NCI-H748 (cell line): Measurements from ENCODE around the gene UBE2J1.

Experiments
- DNase-seq: peaks from one replicate; lab custom pipeline; 2025; ENCODE audit not compliant: unreplicated experiment; lab: John Stamatoyannopoulos, UW

The UBE2J1 gene

DNA sequence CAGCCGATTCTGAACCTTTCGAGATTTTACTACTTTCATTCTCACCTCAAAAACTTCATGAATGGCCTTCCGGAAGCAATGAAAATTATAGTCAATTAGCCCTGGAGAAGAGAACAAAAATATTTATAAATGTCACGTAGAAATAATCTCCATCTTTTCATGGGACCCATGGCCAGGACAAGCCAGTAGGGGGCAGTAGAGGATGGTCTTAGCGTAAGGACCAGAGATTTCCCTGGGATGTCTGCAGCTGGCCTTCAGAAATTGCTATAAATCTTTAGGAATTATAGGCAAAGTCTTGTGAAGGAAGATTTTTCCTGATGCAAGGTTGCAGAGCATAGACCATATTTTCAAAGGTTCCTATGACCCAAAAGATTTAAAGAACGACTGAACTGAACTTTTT lies 15.6 kb upstream of the UBE2J1 start:
- peak; percentile 59 for DNase-seq

DNA sequence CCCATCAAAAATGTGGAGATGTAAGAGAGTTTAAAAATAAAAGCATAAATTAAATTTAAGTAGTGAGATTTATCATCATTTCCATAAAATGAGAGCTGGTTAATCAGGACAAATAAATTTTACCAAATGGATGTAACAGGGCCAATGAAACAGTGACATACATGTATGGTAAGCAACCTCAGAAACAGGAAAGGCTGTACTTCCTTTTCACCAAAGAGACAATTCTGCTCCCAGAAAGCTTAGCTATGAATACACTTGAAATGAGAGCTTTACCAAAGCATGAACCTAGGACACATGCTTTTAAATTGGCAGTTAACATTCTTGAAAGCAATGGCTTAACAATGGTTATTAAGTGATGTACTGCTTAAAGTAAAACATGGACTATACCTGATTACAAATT lies 12.1 kb upstream of the UBE2J1 start:
- no peak for DNase-seq

DNA sequence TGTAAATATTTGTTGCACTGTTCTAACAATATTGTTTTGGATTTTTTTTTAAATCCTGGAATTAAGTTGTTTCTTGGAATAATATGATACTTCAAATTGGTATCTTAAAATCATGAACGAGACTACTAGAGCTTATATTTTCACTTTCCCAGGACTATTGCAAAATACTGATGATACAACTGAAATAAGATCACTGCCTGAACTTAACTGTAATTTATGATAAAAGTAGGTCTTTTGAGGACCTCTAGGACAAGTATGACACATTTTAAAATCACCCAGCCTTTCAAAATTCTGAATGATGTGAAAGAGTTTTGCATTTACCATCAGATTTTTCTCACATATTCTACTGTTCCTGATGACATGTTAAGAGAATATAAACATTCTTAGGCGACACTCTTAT lies 8.6 kb upstream of the UBE2J1 start:
- DNase-seq: no peak

DNA sequence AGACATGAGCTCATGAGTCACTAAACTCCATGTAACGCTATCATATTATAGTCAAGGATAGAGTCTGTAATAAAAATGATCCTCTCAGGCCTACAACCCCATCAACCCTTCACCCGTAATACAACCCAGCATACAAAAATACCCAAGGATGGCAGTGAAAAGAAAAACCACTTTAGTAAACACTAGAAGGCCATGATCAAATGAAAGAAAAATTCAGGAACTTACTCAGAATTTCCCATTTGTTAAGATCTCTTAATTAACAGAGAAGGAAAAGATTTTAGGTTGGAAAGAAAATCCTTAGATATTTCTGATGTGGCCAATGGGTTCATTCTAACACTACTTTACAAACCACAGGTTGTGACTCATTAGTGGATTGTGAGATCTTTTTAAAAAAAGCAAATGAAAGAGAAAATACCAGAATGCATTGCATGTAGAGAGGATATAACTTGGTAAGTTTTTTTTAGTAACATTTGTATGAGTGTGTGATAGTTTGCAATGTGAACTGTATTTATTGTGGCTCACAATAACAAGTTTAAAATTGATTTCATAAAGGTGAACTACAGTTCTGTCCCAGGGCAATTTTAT lies 8.0 kb upstream of the UBE2J1 start:
- DNase-seq: no peak

DNA sequence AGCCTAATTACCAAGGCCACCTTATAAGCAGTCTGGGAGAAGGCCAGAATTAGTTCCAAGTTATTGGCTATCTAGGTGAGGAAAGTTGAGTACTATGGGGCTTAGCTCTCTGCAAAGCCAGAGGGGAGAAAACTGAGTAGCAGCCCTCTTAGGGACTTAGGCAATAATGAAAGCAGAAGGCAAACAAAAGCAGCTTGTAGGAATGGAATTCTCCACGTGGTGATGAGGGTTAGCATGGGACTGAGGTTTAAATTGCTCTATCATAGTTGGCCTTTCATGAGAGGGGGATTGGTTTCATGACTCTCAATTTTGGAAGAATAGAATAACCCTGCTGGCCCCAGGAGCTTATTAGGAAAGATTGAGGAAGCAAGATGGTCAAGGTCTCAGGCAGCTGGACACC lies 7.0 kb upstream of the UBE2J1 start:
- DNase-seq: no peak

DNA sequence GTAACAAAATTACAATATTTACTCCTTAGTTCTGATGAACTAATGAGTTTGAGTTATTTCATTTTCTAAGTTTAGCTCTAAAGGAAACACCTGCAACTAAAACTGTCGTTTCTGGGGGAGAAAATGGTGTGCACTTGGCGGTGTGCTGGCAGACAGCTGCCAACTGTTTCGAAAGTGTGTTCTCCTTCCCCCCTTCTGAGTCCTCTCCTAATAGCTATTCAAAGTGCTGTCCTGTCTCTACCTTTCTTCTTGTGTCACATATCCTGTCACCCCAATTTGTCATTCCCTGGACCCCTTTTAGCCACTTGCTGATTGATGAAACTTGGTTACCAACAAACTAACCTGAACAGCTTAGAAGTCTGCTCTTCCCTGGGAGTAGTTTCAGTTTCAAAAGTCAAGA lies 4.9 kb upstream of the UBE2J1 start:
- DNase-seq: no peak

DNA sequence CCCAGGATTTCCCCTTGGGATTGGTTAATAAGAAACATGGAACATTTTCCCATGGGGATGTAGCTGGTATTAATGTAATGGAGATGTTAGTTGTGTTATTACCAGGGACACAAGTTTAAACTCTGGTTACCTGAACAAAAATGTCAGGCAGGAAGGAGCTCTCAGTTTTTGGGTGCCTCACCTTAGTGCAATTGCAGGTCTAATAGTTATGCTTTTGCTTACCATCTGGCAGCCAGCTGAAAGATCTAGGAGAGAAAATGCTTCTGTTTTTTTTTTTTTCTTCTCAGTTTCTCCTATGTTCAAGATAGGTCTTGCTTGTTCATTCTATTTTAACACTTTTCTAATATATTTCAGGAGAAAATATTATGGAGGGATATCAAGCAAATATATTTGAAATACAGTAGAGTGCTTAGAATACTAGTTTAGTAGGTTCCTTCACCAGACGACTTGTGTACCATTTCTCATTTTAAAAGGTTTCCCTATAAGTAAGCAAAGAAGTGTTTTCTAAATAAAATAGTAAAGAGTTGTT lies 4.2 kb upstream of the UBE2J1 start:
- no peak for DNase-seq

DNA sequence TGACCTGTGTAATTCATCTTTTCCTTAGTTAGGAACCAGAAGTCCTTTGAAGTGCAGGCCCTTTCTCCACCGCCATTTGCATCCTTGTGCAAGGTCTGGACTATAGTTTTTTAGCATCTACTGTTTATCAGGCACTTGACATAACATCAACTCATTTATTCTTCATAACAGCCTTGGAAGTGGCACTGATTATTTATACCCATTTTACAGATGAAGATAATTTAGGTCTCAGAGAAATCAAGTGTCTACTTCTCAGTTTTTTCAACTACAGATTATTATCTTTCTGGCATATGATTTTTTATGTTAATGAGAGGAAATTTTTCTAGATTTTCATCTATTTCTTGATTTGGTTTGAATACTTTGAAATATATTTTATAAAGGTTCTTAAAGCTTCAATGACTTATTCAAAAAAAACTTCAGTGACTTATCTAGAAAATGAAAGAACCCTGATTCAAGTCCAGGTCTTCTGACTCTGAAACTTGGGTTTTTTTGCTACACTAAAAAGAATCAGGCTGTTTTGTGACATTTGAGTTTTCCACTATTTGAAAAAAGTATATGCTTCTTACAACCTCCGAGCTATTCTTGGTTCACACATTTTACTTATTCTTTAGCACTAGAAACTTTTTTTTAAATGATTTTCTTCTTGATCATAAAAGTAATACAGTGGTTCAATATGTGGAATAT lies 3.1 kb upstream of the UBE2J1 start:
- no peak for DNase-seq

DNA sequence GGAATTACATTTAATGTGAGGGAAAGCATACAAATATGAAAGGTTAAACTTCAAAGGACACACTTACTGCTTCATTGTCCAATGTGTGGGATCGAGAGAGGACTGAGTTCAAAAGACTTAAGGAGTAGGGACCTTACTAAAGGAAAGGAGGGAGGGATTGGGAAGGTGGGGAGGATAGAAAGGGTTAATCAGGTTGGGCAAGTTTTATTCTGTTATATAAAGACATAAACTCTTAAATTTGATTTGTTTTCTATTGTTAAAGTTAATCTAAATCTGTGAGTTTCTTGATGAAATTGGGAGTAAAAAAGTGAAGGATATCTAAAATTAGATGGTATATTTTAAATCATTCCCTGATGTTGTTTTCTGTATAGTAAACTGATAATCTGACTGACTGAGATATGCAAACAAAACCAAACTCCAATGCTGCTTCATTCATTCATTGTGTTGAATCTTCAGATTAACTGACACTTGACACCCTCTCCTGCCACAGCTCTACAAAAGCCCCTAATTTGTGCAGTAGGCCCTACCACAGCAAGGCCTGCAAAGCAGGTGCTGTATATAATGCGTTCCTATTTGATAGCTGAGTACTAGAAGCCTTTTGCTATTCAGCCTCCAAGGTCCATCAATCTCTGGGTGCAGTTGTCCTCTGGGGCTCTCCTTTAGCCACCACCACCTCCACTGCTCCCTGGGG lies 1.3 kb upstream of the UBE2J1 start:
- peak; percentile 94 for DNase-seq

DNA sequence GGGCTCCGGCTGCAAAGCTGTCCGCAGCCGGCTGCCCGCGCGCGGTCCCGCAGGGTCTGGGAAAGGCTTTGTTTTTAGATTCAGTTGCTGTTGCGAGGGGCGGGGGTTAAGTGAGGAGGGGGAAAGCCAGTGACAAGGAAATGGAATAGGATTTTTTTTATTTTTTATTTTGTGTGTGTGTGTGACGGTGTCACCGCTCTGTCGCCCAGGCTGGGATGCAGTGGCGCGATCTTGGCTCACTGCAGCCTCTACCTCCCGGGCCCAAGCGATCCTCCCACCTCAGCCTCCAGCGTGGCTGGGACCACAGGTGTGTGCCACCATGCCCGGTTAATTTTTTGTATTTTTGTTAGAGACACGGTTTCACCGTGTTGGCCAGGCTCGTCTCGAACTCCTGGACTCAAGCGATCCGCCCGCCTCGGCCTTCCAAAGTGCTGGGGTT lies 615 bp upstream of the UBE2J1 start:
- no peak for DNase-seq

DNA sequence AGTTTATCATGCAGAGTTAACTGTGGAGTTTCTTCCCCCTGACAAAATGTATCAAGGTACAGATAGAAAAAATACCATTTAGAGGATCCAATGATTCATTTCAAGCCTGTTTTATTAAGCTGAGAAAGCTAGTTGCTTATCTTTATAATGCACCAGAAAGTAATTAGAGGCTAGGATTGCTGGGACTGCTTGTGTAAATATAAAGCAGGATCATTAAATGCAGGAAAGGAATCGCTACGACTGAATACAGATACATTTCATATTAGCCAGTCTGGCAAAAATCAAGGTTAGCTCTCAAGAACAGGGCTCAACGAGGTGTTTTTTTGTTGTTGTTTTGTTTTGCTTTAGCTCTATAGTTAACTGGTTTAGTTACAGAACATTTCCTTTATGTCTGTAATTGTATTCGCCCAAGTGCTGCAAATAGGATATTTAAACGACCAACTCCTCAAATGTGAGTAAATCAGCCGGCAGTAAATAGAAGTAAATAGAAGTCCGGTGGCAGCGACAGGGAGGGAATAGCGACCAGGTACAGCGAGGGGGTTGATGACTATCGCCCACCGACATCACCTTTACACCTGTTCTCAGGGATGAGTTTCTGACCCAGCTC lies 748 bp downstream of the UBE2J1 start:
- peak; percentile 63 for DNase-seq

DNA sequence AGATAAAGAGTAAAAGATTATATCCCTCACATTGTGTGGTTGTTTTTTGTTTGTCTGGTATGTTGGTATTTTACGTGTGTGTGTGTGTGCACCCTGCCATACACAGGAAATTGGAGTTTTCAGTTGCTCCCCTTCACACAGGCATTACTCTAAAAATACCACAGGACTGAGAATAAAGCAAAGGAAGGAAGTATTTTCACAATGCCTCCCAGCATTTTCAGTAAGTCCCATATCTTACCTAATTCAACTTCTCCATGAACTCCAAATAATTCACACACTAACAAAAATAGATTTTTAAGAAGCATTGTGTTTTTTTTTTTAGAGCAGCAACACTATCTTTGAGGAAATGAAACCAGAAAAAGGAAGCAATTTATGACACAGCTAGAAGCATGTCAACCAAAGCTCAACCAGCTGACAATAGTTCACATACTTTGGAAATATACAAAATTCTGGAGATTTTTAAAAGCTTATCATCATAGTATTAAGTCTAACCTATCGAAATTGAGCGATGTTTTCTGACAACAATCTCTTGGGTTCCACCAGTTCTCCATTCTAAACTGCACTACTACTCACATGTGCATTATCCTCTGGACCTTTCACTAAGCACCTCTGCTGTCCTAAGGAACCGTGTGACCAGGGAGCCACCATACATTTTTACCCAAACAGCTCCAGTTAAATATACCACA lies 2.1 kb downstream of the UBE2J1 start:
- DNase-seq: no peak

DNA sequence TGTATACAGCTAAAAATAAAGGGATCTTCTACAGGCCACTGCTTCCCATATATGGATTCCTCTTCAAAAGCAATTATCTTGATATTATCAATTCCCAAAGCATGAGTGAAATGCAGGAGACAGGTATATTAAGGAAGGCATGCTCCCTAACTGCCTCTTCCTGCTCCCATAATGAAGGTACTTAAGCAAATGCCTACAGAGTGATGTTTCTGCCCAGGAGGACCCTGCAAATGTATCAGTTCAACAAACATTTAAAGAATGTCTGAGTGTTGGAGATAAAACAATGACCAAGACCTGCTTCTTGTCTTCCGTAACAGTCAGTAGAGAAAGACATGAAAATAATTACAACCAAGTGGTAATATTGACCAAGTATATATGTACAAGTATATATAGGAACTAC lies 4.2 kb downstream of the UBE2J1 start:
- no peak for DNase-seq

DNA sequence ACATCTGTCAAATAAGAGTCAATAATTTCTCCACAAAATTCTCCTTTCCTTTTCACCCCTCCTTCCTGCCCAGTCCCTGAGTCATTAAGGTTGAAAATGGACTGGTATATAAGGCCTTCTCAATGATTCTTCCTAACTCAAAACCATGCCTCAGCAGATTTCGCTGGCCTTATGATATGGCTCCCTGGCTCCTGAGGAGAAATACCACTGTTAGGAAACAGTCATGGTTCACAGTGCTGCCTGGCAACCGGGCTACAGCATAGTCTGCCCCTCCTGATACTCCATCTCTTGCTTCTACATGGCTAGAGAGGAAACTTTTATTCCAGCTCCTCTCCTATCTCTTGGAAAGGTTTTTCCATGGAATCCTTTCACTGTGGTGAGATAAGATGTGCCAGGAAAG lies 4.7 kb downstream of the UBE2J1 start:
- DNase-seq: no peak

DNA sequence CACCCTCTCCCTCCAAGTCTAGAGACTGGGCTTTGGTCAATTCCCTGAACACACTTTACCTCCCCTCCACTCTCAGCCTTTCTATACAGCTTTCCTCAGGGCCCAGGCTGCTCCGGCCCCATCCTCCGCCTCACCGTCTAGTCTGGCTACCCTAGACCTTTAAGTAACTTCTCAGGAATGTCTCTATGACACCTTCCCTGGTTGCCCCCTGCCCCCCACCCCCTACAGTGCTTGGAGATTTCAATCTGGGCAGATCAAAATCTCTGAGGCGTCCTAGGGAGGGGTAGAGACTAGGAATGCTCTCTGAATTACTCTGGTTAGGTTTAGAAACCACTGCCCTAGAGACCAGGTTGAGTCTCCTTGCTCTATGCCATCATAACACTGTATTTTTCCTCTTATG lies 6.1 kb downstream of the UBE2J1 start:
- no peak for DNase-seq

DNA sequence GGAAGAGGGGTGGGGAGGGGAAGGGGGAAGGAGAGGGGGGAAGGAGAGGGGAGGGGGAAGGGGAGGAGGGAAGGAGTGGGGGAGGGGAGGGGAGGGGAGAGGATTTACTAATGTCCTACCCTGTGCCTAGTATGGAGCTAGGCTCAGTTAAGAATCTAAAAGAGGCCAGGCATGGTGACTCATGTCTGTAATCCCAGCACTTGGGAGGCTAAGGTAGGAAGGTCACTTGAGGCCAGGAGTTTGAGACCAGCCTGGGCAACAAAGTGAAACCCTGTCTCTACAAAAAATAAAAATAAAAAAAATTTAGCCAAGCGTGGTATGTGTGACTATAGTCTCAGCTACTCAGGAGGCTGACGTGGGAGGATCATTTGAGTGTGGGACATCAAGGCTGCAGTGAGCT lies 13.0 kb downstream of the UBE2J1 start:
- DNase-seq: no peak

DNA sequence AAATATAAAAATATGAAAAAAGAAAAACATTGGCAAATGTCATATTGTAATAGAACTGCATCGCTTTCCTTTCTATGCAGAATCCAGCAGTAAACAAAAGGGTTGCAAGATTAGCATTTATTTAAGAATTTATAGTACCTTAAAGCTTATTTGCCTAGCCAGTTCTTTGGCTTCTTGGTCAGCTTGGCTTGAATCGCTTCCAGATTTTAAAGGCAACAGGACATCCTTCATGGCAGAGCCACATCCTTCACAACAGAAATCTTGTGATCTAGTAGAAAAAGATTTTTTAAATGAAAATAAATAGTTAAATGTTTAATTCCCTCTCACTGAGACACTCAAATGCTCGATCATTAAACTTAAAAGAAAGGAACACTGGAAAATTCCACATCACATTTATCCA lies 17.4 kb downstream of the UBE2J1 start:
- no peak for DNase-seq

DNA sequence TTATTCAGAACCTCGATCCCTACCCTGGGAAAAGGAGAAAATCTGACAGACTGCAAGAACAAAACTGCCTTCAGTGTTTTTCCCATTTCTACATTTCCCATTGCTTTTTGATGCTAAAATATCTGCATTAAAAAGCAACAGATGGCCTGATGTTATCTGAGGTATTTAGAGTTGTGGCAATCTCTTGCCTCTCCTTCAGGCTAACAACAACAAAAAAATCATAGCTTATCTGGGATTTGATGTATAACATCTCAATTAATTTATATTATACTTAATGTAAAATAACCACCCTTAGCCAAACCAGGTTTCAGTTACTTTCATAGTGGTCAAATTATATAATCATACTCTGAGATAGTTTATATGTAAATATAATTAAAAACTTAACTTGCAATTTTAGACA lies 21.6 kb downstream of the UBE2J1 start:
- no peak for DNase-seq

DNA sequence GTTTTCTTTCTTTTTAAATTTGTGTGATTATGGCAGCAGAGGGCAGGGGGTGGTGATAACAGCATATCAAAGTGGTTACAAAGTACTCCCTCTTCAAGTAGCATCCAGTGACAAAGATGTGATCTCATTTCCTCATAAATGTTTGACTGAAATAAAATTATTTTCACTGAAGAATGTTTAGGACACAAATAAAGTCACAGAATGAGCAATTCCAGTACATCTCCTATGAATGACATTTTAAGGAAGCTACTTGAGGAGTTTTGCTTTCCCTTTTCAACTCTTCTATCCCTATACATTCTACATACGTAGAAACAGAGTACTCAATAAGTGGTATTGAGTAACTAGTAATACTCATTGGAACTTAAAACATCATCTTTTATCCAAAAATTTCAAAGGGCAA lies 23.5 kb downstream of the UBE2J1 start:
- no peak for DNase-seq

DNA sequence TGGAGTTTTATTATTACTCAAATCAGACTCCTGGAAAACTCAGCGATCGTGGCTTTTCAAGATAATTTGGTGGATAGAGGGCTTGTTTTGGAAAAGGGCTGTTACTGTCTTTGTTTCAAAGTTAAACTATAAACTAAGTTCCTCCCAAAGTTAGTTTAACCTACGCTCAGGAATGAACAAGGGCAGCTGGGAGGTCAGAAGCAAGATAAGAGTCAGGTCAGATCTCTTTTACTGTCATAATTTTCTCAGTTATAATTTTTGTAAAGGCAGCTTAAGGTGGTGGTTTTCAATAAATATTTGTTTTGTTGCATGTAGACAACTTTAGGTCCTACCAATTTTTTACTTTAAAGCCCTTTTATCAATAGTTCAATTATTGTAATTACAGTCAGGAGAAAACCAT lies 28.2 kb downstream of the UBE2J1 start:
- no peak for DNase-seq

DNA sequence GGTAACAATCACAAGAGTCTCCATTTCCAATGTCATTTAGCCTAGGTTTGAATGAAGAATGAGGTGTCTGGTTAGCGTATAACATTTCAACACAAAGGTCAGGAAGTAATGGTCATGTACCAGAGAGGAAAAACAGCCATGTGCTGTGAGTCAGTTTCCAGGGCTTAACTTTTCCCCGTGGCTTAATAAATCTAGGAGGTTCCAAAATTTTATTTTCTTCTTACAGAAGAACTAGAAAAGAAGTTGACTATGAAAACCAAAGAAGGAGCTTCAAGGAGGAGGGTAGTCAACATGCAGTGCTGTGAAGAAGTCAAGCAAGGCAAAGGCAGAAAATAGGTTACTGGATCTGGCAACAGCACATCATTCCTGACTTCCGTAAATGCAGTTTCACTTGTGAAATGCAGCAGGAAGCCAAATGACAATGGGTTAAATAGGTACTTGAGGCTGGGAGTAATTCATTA lies 29.0 kb downstream of the UBE2J1 start:
- DNase-seq: peak; percentile 21
